GM18505 (cell line): Measurements from ENCODE around the gene RAB18.
"Not testable (repeated sequence)": the region's sequence is repeated elsewhere in the genome, so short reads cannot be mapped to it uniquely, and the experiment has no call there.

Experiments
- ATAC-seq: cut with Tn5 transposase; IDR thresholded peaks from one replicate; pipeline ENCODE4 v1.9.1; 2021; ENCODE audit not compliant: unreplicated experiment
- POLR2A ChIP-seq: IDR thresholded peaks from 4 replicates; pipeline ENCODE4 v1.6.1; 2011; ENCODE audit warnings: borderline replicate concordance; ENCODE audit not compliant: insufficient read depth, insufficient read length; ENCODE audit errors: extremely low read depth

Gene RAB18

DNA sequence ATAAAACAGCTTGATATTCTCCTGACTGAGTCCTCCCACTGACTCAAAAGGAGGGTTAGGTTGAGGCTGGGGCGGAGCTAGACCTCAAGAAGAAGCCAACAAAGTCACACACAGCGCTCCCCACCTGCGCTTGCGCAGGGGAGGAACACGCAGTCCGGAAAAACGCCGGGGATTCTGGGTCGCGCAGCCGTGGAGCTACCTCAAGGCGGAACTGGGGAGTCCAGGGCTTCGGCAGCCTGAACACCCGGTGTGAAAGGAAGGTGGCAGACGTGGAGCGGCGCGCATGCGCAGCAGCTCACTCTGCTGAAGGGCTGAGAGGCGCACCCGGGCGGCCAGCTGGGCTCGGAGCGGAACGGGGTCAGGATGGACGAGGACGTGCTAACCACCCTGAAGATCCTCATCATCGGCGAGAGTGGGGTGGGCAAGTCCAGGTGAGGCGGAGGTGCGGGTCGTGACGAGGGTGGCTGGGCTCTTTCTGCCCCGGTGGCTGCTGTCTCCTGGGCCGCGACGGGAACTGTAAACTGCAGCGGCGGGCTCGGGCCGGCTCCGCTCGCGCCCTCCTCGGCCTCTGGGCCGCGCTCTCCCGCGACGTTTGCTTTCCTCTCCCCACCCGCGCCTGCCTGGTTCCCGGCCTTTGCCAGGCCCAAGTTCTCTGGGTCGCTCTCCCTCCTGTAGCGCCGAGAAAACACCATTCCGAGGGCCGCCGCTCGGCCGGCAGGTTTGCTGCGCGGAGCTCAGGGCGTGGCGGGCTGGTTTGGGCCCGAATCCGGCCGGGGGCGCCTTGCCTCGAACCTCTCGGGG, at the start of gene RAB18:
Gene RAB18 (plus strand): TSS at position 298 of the 801 bp plus-strand sequence. CDS start 66 bp downstream, at position 364.
- TF ChIP-seq POLR2A, result peak; percentile 95
- ATAC-seq, result peak; percentile 96

GRCh38 chr10:27454837-27455236, 49.3 kb upstream of the RAB18 start:
- ATAC-seq, result no peak
- TF ChIP-seq POLR2A, result no peak

DNA sequence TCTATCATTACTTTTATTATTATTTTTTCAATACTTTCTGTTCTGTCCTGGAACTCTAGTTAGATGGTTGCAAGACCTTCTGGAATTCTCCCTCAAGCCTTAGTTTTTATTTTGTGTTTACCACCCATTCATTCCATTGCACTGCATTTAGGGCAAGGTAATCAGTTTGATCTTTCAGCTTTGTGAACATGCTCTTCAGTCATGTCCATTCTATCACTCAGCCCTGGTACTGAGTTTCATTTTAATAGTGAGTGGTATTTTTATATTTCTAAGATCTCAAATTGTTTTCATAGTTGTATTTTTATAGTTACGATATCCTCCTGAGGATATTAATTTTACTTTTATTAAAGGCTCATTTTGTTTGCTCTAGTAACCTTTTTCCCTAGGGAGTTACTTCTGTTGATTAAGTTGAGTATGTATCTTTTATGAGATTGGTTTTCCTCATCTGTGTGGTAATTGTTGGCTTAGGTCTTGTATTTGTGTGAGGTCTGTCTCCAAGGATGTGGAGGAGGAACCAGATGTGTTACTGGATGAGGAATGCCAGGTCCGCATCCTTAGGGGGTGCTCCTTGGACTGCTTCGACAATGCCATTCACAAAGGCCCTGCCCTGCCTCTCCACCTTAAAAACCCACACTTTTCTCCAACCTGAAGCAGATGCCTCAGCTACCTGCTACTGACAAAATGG, 46.7 kb upstream of the RAB18 start:
- no peak for TF ChIP-seq POLR2A
- no peak for ATAC-seq

- no peak for ATAC-seq
These were observed 46.1 kb upstream of the RAB18 start for GRCh38 chr10:27457966-27458365.

GRCh38 chr10:27461312-27461711, 42.8 kb upstream of the RAB18 start:
- no peak for ATAC-seq
- no peak for TF ChIP-seq POLR2A

More at GRCh38 chr10:27457966-27458365, 46.1 kb upstream of the RAB18 start:
- no peak for TF ChIP-seq POLR2A

GRCh38 chr10:27463961-27464360, 40.1 kb upstream of the RAB18 start:
- no peak for TF ChIP-seq POLR2A
- ATAC-seq, result no peak

- ATAC-seq, result no peak
- no peak for TF ChIP-seq POLR2A
These were observed 39.1 kb upstream of the RAB18 start for GRCh38 chr10:27464993-27465392.

GRCh38 chr10:27465596-27465995, 38.5 kb upstream of the RAB18 start:
- ATAC-seq, result not testable (repeated sequence)

- ATAC-seq, result no peak
These were observed 33.2 kb upstream of the RAB18 start for GRCh38 chr10:27470885-27471284.

DNA sequence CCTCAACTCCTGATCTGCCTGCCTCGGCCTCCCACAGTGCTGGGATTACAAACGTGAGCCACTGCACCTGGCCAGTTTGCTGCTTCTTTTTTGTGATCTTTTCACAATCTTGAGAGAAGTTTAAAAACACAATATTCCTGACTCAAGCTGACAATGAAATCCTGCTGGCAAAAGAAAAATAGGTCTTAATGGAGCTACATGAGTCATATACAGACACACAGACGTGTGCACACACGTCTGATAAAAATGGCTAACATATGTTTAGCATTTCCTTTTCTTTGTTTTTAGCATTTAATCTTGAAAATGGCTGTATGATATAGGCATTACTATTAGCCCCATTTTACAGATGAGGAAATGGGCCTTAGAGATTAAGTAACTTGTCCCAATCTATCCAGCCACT, 29.4 kb upstream of the RAB18 start:
- no peak for ATAC-seq
- TF ChIP-seq POLR2A, result no peak

More at GRCh38 chr10:27470885-27471284, 33.2 kb upstream of the RAB18 start:
- no peak for TF ChIP-seq POLR2A

- TF ChIP-seq POLR2A, result no peak
- no peak for ATAC-seq
These were observed 25.1 kb upstream of the RAB18 start for GRCh38 chr10:27479016-27479415.

GRCh38 chr10:27481486-27481885, 22.6 kb upstream of the RAB18 start:
- no peak for TF ChIP-seq POLR2A
- ATAC-seq, result no peak

- TF ChIP-seq POLR2A, result no peak
- ATAC-seq, result no peak
These were observed 20.8 kb upstream of the RAB18 start for GRCh38 chr10:27482984-27483956.

- no peak for TF ChIP-seq POLR2A
These were observed 18.7 kb upstream of the RAB18 start for GRCh38 chr10:27485368-27485767.

GRCh38 chr10:27485986-27486385, 18.1 kb upstream of the RAB18 start:
- no peak for ATAC-seq

More at GRCh38 chr10:27485368-27485767, 18.7 kb upstream of the RAB18 start:
- ATAC-seq, result no peak

More at GRCh38 chr10:27485986-27486385, 18.1 kb upstream of the RAB18 start:
- no peak for TF ChIP-seq POLR2A
